Embryonic facial prominence (tissue), 1 donor: Measurements from ENCODE around the gene DGKD.

ENCODE experiments used
- DNase-seq: peaks from one replicate; pipeline ENCODE4 v3.0.0-alpha.2; 2016; ENCODE audit errors: extremely low spot score

Gene DGKD

DNA sequence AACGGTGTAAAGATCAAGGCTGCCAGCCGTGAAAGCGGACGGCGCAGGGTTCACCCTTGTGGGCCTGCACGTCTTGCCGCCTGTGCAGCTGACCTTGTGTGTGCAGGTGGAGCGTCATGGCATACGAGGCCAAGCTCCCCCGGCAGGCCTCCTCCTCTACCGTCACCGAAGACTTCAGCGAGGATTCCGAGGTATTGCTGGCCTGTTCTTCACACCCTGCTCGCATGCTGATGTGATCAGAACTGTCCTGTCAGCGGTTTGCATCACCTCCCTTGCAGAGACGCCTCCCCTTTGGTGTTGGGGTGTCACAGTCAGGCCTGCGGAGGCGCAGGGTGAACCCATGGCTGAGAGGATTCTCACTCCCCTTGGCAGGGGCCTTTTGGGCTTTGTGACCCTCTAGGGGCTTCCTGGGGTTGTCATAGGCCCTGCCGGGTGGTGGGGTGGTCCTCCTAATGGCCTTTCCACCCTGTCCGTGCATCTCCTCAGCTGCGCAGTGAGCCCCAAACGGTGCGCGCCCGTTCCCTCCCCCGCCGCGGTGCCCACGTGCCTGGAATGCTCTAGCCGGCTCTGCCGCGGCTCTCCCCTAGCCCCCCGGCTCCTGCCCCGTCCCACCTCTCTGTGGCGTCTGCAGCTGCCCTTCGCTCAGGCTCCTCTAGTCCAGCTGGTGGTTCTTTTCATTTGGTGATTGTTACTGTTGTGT lies 92.5 kb downstream of the DGKD start:
- DNase-seq, result no peak

DNA sequence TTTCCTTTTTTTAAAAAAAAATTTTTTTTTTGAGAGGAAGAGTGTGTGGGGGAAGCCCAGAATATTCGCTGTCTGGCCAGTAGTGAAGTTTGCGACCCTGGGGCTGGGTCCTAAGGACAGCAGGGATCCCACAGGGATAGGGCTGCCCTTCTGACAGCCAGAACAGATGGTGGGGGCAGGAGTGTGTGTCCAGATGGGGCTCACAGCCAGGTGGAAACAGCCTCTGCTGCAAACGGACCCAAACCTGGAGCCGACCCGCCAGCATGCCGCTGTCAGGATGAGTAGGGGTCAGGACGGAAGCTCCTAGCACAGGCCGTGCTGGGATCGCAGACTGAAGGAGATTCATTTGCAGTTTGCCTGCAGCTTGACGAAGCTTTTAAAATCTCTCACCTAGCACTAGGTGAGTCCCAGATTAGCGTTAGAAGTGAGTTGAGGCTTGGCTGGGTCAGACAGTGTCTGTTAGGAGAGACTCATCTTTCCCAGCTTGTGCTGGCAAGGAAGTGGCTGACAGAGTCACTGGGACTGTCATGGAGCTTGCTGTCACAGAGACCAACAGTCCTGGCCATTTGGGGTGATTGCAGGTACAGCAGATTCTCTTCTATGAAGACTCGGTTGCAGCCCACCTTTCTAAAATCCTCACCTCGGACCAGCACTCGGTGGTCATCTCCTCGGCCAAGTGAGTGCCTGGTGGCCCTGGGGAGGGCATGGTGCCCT lies 93.4 kb downstream of the DGKD start:
- DNase-seq, result no peak

DNA sequence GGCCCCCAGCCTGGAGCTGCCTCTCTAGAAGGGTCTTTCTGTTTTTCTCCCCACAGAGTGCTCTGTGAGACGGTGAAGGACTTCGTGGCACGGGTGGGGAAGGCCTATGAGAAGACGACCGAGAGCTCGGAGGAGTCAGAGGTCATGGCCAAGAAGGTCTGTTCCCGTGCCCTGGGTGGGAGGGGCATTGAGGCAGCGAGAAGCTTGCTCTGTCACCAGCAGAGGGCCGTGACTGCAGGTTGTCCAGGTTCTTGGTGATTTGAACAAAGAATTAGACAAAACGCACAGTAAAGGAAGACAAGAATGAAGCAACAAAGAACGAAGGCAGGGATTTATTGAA lies 93.9 kb downstream of the DGKD start:
- DNase-seq, result no peak

DNA sequence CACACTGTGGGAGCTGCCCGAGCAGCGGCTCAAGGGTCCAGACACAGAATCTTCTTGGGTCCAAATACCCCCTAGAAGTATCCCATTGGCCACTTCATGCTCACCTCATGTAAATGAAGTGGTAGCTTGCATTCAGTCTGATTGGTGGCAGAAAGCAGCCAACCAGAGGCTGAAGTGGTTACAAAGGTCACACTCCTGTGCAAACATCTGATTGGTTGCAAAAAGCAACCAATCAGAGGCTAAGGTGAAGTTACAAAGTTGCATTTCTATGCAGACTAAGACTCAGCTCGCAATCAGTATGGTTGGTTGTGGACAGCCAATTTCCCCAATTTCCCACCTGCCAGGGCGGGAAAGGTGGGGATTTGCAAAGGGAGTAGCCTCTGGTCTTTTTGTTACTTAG lies 94.3 kb downstream of the DGKD start:
- no peak for DNase-seq

GRCh38 chr2:233449081-233449901 lies 95.0 kb downstream of the DGKD start:
- no peak for DNase-seq

DNA sequence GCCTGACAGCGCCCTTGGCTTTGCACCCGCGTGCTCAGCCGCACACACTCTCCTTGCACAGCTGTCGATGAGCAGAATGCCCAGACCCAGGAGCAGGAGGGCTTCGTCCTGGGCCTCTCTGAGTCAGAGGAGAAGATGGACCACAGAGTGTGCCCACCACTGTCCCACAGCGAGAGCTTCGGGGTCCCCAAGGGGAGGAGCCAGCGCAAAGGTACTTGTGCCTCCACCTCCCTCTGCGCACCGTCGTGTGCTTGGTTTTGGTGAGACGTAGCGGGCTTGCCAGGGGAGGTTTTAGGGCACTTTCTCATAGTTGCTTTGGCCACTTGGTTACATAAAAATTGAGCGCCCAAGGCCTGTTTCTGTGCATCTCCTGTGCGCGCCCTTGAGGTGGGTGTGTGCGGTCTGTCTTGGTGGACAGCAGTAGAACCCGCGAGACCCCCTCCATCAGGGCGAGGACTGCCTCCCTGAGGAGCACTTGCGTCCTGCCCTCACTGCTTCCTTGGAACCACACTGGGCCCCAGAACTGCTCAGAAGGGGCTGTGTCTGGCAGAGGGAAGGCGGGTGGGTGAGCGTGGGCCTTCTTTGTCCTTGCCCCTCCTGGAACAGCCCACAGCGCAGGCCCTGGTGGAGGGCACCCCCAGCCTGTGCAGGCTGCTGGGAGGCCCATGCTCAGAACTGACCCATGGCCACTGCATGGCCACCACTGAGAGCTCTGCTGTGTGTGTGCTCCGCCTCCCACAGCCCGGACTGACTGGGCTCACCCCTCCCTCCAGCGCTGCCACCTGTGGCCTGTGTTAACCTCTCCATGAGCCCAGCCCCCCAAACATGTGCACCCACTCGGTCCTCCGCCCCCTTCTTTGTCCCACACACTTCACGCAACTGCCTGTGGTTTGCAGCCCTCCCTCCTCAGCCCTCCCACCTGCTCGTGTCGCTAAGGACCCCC lies 95.9 kb downstream of the DGKD start:
- DNase-seq, result no peak

- no peak for DNase-seq
Observed at GRCh38 chr2:233450864-233451575, 96.7 kb downstream of the DGKD start.

DNA sequence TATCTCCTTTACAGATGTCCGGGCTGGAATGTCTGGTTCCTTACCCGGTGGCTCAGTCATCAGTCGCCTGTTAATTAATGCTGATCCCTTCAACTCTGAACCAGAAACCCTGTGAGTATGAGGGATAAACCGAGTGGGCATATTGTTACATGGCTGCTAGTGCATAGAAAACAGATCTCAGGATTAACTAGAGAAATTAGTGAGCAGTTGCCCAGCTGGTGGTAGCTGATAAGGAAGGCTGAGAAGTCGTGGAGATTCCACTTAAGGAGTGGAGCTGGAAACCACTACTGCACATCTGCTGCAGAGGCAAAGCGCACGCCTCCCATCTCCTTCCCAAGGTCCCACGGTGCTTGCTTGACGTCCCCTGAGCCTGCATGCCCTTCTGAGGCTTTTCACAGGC lies 97.7 kb downstream of the DGKD start:
- DNase-seq, result no peak

- no peak for DNase-seq
Observed at GRCh38 chr2:233453111-233453915, 99.0 kb downstream of the DGKD start.

DNA sequence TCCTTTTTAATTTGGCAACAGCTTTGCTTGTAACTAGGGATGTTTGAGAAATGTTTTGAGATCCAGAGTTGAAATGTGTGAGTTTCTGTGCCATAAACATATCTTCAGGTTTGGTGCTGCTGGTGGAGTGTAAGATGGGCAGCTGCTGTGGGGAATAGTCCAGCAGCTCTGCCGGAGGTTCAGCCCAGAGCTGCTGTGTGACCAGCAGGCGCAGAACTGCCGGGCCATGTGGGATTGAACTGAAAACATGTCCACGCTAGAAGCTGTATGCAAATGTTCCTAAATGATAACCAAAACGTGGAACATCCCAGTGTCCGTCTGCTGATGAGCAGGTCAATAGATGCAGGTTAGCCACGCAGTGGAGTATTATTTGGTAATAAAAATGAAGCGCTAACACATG lies 99.6 kb downstream of the DGKD start:
- DNase-seq, result no peak

- no peak for DNase-seq
Observed at GRCh38 chr2:233455006-233455405, 100.7 kb downstream of the DGKD start.

GRCh38 chr2:233455491-233455890 lies 101.2 kb downstream of the DGKD start:
- no peak for DNase-seq

DNA sequence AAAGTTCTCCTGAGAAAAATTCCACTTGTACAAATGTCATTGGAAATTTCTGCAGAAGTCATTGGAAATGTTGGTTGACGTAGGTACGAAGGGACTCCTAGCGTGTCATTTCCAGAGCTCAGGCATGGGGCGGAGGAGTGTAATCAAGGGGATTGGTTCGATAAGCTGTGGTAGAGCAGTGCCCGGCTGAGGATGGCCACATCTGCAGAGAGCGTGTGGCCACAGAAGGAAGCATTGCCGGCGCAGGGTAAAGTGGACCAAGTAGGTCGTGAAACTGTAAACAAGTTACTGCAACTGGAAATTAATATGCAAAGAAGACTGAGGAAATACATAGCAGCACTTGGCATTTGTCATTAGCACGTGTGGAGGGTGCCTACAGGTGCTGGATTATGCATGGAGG lies 101.8 kb downstream of the DGKD start:
- DNase-seq, result no peak

- DNase-seq, result no peak
Observed at GRCh38 chr2:233456934-233457333, 102.6 kb downstream of the DGKD start.

GRCh38 chr2:233457356-233457755 lies 103.1 kb downstream of the DGKD start:
- no peak for DNase-seq

- no peak for DNase-seq
Observed at GRCh38 chr2:233458031-233458610, 103.8 kb downstream of the DGKD start.

DNA sequence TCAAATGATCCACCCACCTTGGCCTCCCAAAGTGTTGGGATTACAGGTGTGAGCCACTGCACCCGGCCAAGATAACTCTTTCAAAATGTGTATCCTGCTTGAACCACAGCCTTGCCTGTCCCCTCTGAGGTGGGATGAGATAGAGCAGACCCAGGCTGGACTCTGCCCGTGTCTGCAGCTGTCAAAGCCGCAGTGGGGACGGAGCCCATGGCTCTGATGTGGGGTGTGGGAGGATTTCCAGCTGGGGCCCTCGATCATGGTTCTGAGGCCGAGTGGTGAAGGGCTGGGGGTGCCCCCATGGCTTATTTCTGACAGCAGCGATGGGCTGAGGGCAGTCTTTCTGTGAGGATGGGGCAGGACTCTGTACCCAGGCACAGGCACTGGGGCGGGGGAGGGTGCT lies 104.5 kb downstream of the DGKD start:
- DNase-seq, result no peak

DNA sequence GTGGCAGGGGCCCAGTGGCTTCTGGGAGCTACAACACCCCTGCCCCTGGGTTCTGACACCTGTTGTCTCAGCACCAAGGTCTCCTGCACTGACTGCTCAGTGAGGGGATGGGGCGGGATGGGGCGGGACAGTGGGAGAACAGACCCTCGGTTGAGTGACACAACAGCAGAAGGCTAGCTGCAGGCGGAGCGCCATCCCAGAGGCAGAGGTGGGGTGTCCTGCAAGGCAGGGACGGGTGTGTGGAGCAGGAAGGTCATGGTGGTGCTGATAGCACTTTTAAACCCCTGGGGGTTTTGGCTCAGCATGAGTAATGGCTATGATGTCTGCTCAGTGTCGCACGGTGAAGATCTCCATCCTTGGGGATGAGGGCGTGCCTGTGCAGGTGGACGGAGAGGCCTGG lies 105.1 kb downstream of the DGKD start:
- DNase-seq, result no peak

- DNase-seq, result no peak
Observed at GRCh38 chr2:233460726-233461441, 106.6 kb downstream of the DGKD start.
